Prostate gland (tissue), 2 donors: ENCODE results near the gene CES2.

ENCODE experiments used
- CTCF ChIP-seq, 4 experiments: fragments of 200-600 bp in 2 of 4; fragments of 450-650 bp in 2 of 4; sonication (generic) in 2 of 4; IDR thresholded peaks; 1 replicate in 3 of 4; 2 replicates in 1 of 4; pipeline ENCODE4 v1.5.1; 2016 to 2019; ENCODE audit warnings: antibody characterized with exemption in 4 of 4, mild to moderate bottlenecking in 2 of 4, moderate library complexity in 2 of 4
- POLR2A ChIP-seq: fragments of 450-650 bp; IDR thresholded peaks from one replicate; pipeline ENCODE4 v1.6.1; 2016; ENCODE audit warnings: antibody characterized with exemption, mild to moderate bottlenecking
- POLR2AphosphoS5 ChIP-seq: sonication (generic); formaldehyde crosslinking; IDR thresholded peaks from one replicate; pipeline ENCODE4 v1.6.1; 2017; ENCODE audit warnings: antibody characterized with exemption

GRCh38 chr16:66946541-66946940 lies 11.2 kb downstream of the CES2 start:
- TF ChIP-seq CTCF (IDR thresholded peaks at IDR 0.05), result no peak
- no peak for TF ChIP-seq POLR2AphosphoS5
- TF ChIP-seq POLR2A, result no peak
